GM12878 (cell line): ENCODE results near the gene DGKI.

Experiments
- CHD2 ChIP-seq: IDR thresholded peaks from 2 replicates; pipeline ENCODE4 v1.6.1; 2011; ENCODE audit warnings: low read depth, low read length, improper control_type of control experiment, borderline replicate concordance
- NRF1 ChIP-seq: conservative IDR thresholded peaks from 2 replicates; pipeline ENCODE4 v1.6.1; 2011; ENCODE audit warnings: mild to moderate bottlenecking, low read depth, low read length, improper control_type of control experiment
- POLR2AphosphoS5 ChIP-seq: IDR thresholded peaks from 2 replicates; pipeline ENCODE4 v1.6.1; 2011; ENCODE audit warnings: mild to moderate bottlenecking, low read length, inconsistent platforms
- TCF7 ChIP-seq: IDR thresholded peaks from 2 replicates; pipeline ENCODE4 v1.6.1; 2014; ENCODE audit warnings: antibody characterized with exemption, borderline replicate concordance
- TF ChIP-seq, protein P1 (sequence below): IDR thresholded peaks from 2 replicates; pipeline ENCODE4 v1.6.1; 2011; ENCODE audit warnings: borderline replicate concordance, low read depth, mild to moderate bottlenecking, moderate library complexity, low read length; ENCODE audit not compliant: insufficient read depth, poor library complexity, severe bottlenecking

DNA sequence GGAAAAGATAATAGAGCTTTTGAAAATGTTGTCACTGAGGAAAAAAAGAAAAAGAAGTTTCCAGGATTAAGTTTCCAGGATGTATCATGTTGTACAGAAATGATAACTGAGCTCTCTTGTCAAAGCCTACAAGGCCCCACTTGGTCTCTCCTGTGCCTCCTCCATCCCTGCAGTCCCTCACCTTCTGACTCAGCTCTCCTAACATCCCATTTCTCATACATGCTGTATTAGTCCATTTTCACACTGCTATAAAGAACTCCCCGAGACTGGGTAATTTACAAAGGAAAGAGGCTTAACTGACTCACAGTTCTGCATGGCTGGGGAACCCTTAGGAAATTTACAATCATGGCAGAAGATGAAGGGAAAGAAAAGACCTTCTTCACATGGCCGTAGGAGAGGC, 3.8 kb upstream of the DGKI start:
- no peak for TF ChIP-seq CHD2
- no peak for TF ChIP-seq TCF7
- no peak for TF ChIP-seq NRF1
- no peak for TF ChIP-seq POLR2AphosphoS5
- TF ChIP-seq, protein P1, sequence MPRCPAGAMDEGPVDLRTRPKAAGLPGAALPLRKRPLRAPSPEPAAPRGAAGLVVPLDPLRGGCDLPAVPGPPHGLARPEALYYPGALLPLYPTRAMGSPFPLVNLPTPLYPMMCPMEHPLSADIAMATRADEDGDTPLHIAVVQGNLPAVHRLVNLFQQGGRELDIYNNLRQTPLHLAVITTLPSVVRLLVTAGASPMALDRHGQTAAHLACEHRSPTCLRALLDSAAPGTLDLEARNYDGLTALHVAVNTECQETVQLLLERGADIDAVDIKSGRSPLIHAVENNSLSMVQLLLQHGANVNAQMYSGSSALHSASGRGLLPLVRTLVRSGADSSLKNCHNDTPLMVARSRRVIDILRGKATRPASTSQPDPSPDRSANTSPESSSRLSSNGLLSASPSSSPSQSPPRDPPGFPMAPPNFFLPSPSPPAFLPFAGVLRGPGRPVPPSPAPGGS = no peak
